GM12873 (cell line): ENCODE measurements around the gene SNUPN.

Experiments used
- TF ChIP-seq, protein P1 (sequence below): IDR thresholded peaks from 2 replicates; pipeline ENCODE4 v1.5.1; 2012; ENCODE audit warnings: low read depth, mild to moderate bottlenecking, moderate library complexity, low read length, control low read depth; ENCODE audit not compliant: insufficient read depth; ENCODE audit errors: missing control alignments

SNUPN gene

DNA sequence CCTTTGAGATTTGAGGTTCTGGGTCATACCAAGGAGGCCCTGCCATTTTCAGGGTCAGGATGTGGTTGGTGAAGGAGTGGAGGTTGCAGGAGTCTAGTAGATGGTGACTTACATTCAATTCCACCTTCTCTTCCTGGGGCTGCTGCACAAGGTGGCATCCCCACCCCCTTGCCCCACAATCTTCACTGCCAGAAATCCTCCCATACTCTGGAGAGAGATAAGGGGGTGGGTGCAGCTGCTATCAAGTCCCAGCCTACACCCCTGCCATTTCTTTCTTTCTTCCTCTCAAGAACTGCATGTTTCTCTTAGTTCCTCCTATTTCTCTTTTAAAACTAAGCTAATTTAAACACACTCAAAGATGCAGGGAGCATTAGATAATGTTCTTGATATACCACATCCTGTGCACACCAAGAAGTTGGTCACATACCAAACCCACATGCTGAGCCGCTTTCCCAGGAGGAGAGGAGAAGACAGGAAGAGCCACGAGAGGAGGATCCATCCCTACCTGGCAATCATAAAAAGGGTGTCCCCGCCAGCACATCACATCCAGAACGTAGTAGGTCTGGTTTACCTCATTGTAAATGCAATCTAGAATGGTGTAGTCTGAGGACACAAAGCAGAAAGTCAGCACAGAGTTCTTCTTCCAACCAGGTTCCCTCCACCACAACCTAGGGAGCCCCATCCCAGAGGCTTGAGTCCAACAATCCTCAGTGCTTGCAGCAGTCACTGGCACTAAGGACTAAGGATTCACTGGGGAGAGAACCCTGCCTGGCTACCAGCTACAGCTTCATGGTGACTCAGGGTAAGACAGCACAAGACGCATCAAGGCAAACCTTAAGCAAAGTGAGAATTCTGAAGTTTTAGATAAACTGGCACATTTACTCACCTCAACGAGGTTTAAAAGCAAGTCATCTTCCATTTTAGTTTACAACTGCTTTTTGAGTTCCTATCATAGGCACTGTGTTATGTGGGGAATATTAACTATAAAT lies 18.5 kb downstream of the SNUPN start:
- TF ChIP-seq, protein P1, sequence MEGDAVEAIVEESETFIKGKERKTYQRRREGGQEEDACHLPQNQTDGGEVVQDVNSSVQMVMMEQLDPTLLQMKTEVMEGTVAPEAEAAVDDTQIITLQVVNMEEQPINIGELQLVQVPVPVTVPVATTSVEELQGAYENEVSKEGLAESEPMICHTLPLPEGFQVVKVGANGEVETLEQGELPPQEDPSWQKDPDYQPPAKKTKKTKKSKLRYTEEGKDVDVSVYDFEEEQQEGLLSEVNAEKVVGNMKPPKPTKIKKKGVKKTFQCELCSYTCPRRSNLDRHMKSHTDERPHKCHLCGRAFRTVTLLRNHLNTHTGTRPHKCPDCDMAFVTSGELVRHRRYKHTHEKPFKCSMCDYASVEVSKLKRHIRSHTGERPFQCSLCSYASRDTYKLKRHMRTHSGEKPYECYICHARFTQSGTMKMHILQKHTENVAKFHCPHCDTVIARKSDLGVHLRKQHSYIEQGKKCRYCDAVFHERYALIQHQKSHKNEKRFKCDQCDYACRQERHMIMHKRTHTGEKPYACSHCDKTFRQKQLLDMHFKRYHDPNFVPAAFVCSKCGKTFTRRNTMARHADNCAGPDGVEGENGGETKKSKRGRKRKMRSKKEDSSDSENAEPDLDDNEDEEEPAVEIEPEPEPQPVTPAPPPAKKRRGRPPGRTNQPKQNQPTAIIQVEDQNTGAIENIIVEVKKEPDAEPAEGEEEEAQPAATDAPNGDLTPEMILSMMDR: no peak

DNA sequence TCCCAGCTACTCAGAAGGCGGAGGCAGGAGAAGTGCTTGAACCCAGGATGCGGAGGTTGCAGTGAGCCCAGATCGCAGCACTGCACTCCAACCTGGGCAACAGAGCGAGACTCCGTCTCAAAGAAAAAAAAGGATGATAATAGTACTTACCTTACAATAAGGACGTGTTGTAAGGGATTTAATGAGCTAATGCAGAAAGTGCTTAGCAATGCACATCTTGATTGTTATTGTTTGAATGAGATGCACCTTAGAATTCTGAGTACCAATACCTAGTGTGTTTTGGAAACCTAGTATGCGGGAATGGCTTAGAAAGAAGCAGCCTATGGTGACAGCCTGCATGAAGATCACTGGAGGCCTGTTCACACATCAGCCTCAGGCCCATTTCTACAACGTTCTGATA lies 19.5 kb downstream of the SNUPN start:
- TF ChIP-seq, protein P1: no peak

DNA sequence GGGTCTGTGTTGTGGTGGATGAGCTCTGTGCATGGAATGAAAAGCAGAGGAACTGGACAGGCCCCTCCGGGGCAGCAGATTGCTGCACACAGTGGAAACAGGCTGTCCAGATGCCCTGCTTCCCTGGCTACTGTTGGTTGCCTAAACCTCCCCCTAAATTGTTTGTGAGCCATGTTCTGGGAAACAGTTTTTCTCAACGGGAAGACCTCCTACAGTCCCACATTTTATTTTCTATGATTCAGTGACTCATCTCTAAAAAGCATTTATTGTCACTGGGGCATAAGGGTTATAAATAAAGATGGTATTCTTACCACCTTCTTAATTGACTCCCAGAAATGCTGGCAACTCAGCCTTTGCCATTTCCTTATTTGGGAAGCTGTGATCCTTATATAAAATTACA lies 26.1 kb downstream of the SNUPN start:
- TF ChIP-seq, protein P1: no peak

DNA sequence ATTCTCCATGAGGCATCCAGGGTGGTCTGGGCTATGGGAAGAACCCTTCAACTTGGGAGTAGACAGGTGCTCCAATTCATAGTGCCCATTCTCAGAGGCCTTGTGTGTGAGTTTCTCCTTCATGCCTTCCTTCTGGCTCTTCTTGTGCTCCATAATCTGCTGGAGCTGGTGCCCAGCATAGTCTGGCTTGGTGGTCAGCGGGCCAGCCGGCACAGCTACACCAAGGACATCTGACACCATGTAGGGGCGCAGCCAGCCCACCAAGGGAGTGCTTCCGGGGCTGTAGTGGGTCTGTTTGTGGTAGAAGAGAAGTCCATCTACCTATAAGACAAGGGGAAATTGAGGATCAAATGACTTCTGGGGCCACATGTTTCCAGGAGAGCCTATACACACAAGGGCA lies 27.2 kb downstream of the SNUPN start:
- TF ChIP-seq, protein P1: no peak

DNA sequence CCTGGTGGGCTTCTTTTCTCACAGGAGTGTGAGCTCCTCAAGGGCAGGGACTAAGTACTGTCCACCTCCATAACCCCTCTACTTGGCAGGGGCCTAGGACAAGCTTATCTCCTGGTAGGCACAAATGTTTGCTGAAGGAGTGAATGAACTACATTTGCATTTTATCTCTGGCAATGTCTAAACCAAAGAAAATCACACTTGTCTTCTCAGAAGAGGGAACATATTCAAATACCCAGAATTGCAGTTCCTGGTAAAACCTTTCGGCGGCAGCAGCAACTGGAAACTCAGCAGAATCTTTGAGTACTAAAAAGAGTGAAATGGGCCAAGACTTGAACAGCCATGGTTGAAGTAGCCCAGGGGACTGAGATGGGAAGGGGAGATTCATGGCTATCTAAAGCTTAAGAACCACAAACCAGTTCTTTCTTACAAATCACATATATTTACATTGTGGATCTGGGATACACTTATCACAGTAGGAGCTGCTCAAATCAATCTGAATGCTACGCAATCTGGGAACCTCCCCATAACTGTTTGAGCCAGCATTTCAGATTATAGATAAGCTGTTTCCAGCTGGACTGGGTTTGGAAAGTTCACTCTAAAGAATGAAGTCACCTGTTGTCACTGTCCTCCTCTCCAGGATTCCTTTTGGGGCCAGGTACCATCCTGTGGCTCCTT lies 27.7 kb downstream of the SNUPN start:
- TF ChIP-seq, protein P1: peak; percentile 45

DNA sequence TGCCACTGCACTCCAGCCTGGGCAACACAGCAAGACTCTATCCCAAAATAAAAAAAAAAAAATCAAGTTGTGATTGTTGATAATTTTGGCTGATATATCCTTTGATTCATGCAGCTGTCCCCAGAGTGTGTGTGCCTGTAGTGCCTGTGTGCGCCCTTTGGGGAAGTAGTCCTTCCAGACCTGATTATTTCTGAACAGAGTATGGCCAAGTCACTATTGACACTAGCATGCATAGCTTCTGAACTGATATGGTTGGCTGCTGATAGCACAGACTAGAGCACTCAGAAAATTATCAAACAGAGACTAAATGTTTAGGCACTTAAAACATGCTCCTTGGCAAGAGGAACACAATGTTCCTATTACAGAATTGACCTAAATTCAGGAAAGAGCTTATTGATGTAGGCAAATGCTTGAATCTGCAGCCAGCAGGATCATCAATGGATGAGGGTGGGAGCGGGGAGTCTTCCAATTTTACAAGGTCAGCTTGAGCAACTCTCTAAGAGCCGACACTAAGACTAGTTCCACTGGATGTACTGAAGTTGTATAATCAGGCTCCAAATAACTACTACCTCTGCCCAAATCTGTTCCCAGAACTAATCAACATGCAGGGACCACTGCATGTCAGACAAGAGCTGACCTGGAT lies 28.7 kb downstream of the SNUPN start:
- TF ChIP-seq, protein P1: no peak

DNA sequence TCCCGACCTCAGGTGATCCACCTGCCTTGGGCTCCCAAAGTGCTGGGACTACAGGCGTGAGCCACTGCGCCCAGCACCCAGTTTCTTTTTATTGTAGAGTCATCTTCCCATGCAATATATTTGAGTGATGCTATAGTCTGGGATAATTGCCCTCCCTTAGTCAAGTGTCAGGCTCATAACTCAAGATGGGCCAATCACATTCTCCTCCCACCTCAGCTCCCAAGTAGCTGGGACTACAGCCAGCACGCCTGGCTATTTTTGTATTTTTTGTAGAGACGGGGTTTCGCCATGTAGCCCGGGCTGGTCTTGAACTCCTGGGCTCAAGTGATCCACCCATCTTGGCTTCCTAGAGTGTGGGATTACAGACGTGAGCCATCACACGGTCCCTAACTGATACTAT lies 31.2 kb downstream of the SNUPN start:
- TF ChIP-seq, protein P1: no peak
